Cerebellar nuclear complex (tissue), 1 donor: ENCODE results near the gene ELP4.

Source experiments
- DNase-seq, 2 experiments: peaks; one replicate each; lab custom pipeline; 2025; lab: John Stamatoyannopoulos, UW

The ELP4 gene

DNA sequence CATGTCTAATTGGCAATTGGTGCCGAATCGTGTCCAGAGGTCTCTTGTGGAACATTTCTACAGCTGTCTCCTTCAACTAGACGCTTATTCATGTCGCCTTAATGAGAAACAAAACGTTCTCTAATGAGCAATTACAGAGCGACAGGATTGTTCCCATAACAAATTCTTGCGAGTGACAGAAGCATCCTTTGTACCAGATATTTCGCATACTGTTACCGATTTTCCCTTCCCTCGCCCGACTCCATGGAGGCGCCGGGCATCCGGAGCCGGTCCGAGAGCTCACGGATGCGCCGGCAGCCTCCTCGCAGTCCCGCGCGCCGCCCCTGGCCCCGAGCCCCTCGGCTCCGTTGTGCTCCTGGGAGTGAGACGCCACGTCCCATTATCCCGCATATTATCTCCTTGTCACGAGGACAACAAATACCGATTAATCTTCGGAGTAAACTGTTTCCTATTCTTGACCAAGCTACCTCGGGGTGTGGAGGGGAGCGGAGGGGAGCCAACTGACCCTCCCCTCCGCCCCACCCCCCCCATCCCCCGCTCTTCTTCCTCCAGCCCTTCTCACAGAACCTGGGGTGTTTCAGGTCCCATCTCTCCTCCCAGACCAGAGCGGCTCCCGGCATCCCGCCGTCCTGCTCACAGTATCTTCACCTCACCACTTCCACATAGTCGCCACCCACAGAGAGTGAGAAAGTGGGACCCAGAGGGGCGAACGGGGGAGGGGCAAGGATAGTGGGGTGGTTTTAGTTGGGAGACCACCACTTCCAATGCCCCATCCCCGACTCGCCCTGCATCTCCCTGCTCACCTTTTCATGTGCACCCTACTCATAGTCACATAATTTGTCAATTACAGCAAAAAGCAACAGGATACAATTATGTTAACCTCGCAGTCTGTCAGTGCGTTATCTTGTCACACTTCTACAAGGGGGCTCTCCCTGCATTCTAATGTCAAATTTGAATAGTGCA is 290.1 kb downstream of the ELP4 start:
- no peak for DNase-seq

- peak in 1 of 2 experiments; percentile 49 for DNase-seq
Observed at GRCh38 chr11:31800398-31801265, 291.1 kb downstream of the ELP4 start.

DNA sequence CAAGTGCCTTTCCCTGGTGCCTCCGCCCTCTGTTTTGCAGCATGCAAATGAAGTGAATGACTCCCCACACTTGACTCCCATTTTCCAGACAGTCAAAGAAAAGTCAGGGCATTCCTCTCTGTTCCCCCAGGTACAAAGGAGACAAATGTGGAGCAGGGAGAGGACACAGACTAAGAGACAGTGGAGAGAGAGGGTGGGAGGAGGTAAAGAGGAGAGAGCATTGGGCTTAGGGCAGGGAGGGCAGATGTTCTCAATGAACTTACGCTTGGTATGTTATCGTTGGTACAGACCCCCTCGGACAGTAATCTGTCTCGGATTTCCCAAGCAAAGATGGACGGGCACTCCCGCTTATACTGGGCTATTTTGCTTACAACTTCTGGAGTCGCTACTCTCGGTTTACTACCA is 291.7 kb downstream of the ELP4 start:
- no peak for DNase-seq

GRCh38 chr11:31802000-31802551 is 292.5 kb downstream of the ELP4 start:
- no peak for DNase-seq

GRCh38 chr11:31802609-31802989 is 293.0 kb downstream of the ELP4 start:
- no peak for DNase-seq

DNA sequence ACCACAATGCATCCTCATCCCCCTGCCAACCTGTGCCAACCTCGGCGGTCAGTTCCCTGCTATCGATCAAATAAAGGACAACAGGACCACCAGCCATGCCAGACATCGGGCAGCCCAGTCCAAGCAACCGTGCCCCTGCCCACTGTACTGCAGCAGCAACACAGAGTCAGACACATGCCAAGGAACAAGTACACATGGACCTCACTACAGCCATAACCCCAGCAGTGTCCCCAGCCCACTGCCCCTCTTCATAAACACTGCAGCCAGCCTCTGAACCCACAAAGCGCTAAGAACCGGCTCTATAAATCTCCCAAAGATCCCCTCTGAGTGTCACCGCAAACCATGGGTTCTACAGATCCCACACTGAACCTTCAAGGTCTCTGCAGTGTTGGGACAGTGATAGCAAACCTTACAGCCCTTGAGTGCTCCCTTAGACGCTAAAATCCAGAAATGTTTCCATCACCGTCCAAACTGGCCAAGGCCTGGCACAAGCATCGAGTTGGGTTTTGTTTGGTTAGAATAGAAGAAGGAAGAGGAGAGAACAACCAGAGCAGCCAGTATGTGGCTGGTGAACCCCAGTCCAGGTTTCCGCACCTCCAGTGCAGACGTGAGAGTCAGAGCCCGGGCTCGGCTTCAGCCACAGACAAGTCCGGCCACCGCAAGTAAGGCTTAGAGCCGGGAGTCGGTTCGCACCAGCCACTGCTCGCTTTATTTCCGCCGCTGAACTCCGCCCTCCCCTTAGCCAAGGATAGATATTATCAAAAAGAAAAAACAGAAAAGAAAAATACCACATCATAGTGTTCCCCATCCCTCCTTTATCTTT is 293.6 kb downstream of the ELP4 start:
- no peak for DNase-seq

GRCh38 chr11:31803813-31804311 is 294.3 kb downstream of the ELP4 start:
- no peak for DNase-seq

DNA sequence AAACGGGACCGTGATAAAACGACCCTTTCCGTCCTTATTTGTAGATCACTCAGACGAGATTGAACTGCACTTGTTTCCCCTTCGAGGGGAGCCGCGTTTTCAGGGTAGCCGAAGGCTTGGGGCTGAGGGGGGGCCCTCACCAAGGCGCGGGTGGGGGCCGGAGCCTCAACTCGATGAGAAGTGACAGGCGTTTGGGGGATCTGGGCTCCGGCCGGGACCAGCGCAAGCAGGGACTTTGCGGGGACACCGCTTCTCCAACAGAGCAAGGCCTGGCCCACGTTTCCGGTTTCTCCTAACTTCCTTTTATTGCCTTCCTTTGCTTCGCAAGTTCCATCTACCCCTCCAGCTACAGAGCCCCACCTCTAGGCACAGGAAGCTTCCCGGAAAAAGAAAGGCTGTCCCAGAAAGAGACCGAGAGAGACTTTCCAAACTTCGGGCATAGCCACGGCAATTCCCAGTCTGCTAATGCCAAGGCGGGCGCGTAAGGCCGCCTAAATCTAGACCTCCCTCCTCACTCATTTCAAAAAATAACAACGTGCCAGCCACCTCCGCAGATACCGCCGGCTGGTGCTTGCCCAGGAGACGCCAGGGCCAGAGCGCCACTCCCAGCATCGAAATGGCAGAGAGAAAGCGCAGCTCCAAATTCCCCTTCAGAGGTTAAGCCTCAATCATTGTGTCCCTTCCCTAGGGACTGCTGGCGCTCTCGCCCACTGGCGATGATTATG is 294.9 kb downstream of the ELP4 start:
- peak in 1 of 2 experiments; percentile 39 for DNase-seq

DNA sequence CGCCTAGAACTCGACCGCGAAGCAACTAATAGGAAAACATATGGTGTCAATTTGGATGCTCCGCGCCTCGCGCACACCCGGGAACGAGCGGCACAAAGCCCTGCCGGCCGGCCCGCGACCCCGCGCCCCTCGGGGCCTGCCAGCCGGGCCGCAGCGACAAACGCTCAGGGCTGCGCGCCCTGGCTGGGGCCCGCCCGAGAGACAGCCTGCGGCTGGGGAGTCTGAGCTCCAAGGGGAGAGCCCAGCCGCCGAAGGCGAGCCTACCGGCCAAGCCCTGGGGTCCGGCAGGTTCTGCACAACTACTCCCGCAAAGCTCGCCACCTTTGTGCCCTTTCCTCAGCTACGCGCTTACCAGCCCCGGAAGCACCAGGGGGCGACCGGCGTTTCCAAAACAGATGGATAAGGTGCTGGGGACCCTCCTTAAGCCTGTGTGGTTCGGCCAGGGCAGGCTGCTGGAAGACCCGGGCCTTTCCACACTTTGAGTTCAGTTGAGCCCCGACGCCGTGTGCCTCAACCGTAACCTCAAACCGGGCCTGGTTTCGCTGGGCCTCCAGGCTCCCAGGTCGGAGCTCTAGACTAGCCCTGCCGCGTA is 295.6 kb downstream of the ELP4 start:
- DNase-seq, result no peak

GRCh38 chr11:31805629-31806185 is 296.1 kb downstream of the ELP4 start:
- DNase-seq, result no peak

- DNase-seq, result no peak
Observed at GRCh38 chr11:31806186-31806927, 296.8 kb downstream of the ELP4 start.

DNA sequence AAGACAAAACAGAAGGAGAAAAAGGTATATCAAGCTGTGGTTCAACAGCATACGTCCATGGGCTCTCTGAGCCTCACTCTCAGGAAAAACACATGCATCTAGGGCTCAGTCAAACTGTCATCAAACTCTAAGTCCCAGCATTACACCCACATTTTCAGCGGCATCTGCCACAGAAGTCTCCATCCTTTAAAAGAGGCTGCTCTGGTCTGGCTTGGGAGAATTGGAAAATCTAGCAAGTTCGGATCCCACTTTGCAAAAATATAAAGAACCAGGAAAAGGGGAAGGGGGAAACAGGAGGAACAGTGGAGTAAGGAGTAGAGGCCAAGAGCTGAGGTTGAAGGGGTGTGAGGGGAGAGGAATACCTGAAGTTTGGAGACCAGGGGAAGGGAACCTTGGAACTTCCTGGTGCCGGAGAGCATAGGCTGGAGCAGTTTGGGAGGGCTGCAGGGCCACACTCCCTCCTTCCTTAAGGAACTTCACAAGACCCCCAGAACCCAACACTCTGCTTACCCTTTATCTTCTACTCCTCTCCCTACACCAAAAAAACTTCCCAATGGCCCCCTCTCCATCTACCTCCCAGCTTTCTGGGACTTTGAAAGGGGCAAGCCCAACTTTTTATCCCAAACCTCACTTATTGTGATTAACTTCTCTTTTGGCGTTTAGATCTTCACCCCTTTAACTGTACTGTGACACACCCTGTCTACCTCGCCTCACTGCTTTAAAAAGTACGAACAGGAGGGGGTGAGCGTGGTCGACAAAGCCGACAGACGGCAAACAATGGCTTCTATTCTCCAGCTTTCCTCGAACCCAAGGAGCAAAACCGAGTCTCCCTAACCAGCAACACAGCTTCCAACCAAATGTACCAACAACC is 297.6 kb downstream of the ELP4 start:
- no peak for DNase-seq

- no peak for DNase-seq
Observed at GRCh38 chr11:31807799-31808667, 298.5 kb downstream of the ELP4 start.

DNA sequence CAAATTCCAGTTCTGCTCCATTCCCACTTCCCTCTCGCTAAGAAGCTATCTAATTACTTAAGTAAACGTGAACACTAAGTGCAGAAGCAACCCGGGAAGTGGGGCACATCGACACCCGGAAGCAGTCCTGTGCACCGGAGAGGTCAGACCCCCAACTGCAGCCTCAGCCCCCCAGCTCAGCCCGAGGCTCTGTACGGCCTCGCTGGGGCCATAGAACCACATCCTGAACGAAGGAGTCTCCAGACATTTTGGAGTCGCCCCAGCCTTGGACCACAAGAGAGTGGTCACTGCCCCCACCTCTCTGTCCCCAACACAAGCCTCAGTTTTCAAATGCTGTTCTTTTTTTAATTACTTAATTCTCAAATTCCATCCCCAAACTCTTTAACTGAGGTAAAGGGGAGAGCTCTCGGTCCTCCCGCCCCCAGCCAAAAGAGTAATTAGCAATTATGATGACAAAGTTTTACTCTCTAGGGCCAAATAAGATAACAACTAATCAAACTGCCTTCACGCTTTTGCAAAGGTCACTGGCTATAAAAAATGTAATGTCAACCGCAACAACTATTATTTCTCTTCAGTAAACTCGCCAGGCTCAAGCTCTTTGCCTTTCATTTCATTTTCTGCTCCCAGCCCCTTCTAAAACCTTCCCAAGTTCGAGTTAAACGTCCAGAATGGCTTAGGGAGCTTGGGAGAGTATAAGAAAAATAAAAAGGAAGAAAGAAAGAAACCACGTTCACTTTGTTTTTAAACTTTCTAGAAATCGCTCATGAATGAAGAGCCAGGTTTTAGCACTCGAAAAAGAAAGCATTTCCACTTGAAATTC is 299.4 kb downstream of the ELP4 start:
- no peak for DNase-seq

DNA sequence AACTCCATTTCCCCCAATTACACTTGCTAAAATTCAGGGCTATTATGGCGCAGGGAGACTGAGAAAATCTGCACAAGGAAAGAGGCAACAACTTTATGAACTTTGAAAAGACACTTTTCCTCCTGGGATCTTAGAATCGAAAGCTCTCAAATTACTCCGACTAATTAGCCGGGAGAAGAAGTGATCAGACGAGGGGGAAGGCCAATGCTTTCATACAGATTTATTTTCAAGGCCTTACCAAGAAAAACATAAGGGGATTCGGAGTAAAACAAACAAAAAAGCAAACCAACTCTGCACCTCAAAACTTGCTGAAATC is 299.9 kb downstream of the ELP4 start:
- no peak for DNase-seq
